Neural progenitor cell (in vitro differentiated cells): Measurements from ENCODE around the gene PIRT.

ENCODE experiments used
- CTCF ChIP-seq: fragments of 200-600 bp; sonication (generic); IDR thresholded peaks from 2 replicates; pipeline ENCODE4 v1.5.1; 2017; ENCODE audit warnings: antibody characterized with exemption, mild to moderate bottlenecking
- EZH2 ChIP-seq: fragments of 200-600 bp; sonication (generic); IDR thresholded peaks from 2 replicates; pipeline ENCODE4 v1.6.1; 2017; ENCODE audit warnings: antibody characterized with exemption, mild to moderate bottlenecking, moderate library complexity

- TF ChIP-seq CTCF (no peak), EZH2 (no peak)
Observed at GRCh38 chr17:10815319-10815718, 22.6 kb downstream of the PIRT start.
